ENCODE results near the gene SNX1. TPM values are rescaled to one million over a fixed set of nuclear protein-coding genes. Genes with fewer than 3 reads are reported as not detected.
"Not testable (repeated sequence)": the region's sequence is repeated elsewhere in the genome, so short reads cannot be mapped to it uniquely, and the experiment has no call there.

The SNX1 gene
- total RNA-seq, 1 donor from 2014 or later = 89.7 TPM

- intact Hi-C loops (cut with micrococcal nuclease) = no loop called here
- DNase-seq = no peak
- peak; percentile 66 for ATAC-seq
These were observed 24.6 kb upstream of the SNX1 start for GRCh38 chr15:64070965-64071851.

- DNase-seq (no peak), ATAC-seq (no peak)
- intact Hi-C loops (cut with micrococcal nuclease) = no loop called here
These were observed 23.6 kb upstream of the SNX1 start for GRCh38 chr15:64071931-64072765.

- intact Hi-C loops (cut with micrococcal nuclease) = no loop called here
- ATAC-seq (no peak), DNase-seq (no peak)
These were observed 23.0 kb upstream of the SNX1 start for GRCh38 chr15:64072812-64073211.

GRCh38 chr15:64073496-64073895, 22.3 kb upstream of the SNX1 start:
- intact Hi-C loops (cut with micrococcal nuclease) = not testable (repeated sequence)

GRCh38 chr15:64082757-64083156, 13.0 kb upstream of the SNX1 start:
- ATAC-seq = no peak
- DNase-seq = no peak
- intact Hi-C loops (cut with micrococcal nuclease) = no loop called here

More at GRCh38 chr15:64073496-64073895, 22.3 kb upstream of the SNX1 start:
- not testable (repeated sequence) for DNase-seq, ATAC-seq

- intact Hi-C loops (cut with micrococcal nuclease) = no loop called here
- DNase-seq = no peak
- peak; percentile 18 for ATAC-seq
These were observed 6.1 kb upstream of the SNX1 start for GRCh38 chr15:64089543-64090280.

- DNase-seq = no peak
- intact Hi-C loops (cut with micrococcal nuclease) = no loop called here
- no peak for ATAC-seq
These were observed 5.3 kb upstream of the SNX1 start for GRCh38 chr15:64090527-64090926.

GRCh38 chr15:64092075-64092820, 3.5 kb upstream of the SNX1 start:
- ATAC-seq (no peak), DNase-seq (no peak)
- intact Hi-C loops (cut with micrococcal nuclease) = no loop called here

- intact Hi-C loops (cut with micrococcal nuclease) = no loop called here
- DNase-seq (peak; percentile 67), ATAC-seq (peak; percentile 52)
These were observed 2.7 kb upstream of the SNX1 start for GRCh38 chr15:64092864-64093626.

- intact Hi-C loops (cut with micrococcal nuclease) = no loop called here
- ATAC-seq = peak; percentile 83
These were observed 2.0 kb upstream of the SNX1 start, which contains the start of gene CIAO2A for GRCh38 chr15:64093627-64094417. Gene CIAO2A, minus strand, starts transcription at chr15:64093838. Its CDS starts 70 bp downstream, at chr15:64093768.

GRCh38 chr15:64095431-64095794, 369 bp upstream of the SNX1 start:
- ATAC-seq = no peak
- intact Hi-C loops (cut with micrococcal nuclease) = loop anchor here (5.0 kb wide), 1 partner anchor 57 kb away; the partner anchor contains the start of gene SNX22
- no peak for DNase-seq

More at GRCh38 chr15:64093627-64094417, 2.0 kb upstream of the SNX1 start, which contains the start of gene CIAO2A:
- DNase-seq = peak; percentile 92

GRCh38 chr15:64096668-64097384, 1.0 kb downstream of the SNX1 start:
- intact Hi-C loops (cut with micrococcal nuclease) = loop anchor here (5.0 kb wide), 1 partner anchor 55 kb away; the partner anchor contains the start of gene SNX22
- DNase-seq (no peak), ATAC-seq (no peak)

- ATAC-seq (peak; percentile 14), DNase-seq (no peak)
- intact Hi-C loops (cut with micrococcal nuclease) = loop anchor here (5.0 kb wide), 1 partner anchor 53 kb away; the partner anchor contains the start of gene SNX22
These were observed 3.6 kb downstream of the SNX1 start for GRCh38 chr15:64099379-64099778.

GRCh38 chr15:64100958-64101357, 5.2 kb downstream of the SNX1 start:
- DNase-seq = no peak
- intact Hi-C loops (cut with micrococcal nuclease) = no loop called here
- no peak for ATAC-seq

- ATAC-seq = no peak
- no peak for DNase-seq
- intact Hi-C loops (cut with micrococcal nuclease) = no loop called here
These were observed 6.7 kb downstream of the SNX1 start for GRCh38 chr15:64102497-64102896.

GRCh38 chr15:64105113-64105704, 9.4 kb downstream of the SNX1 start:
- DNase-seq (no peak), ATAC-seq (peak; percentile 63)
- intact Hi-C loops (cut with micrococcal nuclease) = no loop called here

Measured in left ventricle myocardium superior (tissue), 1 donor.